Endothelial cell of hepatic sinusoid (primary cell): ENCODE measurements around the gene RGS14.

Experiments used
- in situ Hi-C: cut with HindIII; loops from 2 replicates; pipeline ENCODE4 v1.10.0; 2017; ENCODE audit warnings: low sequenced_read_pairs

The RGS14 gene

DNA sequence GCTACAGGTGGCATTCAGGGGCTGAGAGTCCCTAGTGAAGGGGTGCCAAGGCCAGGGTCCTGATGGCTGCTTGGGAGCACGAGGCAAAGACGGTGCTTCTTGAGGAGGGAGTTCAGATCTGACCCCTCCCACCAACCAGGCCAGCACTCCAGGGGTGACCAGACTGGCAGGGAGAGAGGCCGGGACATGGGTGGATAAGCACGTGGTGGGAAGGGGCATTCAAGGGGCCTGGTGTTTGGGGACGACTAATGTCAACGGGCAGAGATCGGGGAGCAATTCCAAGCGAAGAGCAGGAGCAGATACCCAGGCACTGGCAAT lies 4.5 kb downstream of the RGS14 start:
- in situ Hi-C loops, result loop anchor here (5.0 kb wide), 2 partner anchors 35 to 45 kb away; partner anchors contain the start of gene F12

GRCh38 chr5:177362610-177363507 lies 5.1 kb downstream of the RGS14 start:
- in situ Hi-C loops, result loop anchor here (5.0 kb wide), 2 partner anchors 36 to 44 kb away; partner anchors contain the start of gene F12

DNA sequence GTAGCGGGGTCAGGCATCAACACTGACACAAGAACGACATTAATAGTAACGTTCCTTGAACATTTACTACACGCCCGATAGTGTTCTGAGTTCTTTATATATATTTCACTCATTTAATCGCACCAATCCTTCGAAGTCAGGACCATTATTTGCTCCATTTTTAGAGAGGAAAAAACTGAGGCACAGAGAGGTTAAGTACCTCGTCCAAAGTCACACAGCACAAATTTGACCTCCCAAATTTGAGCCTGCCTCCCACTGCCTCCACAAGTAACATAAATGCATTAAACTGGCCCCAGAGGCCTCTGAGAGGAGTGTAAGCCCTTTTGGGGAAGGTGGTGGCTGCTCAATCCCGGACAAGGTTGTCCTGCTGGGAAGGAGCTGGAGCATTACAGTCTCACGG lies 5.8 kb downstream of the RGS14 start:
- in situ Hi-C loops, result loop anchor here (5.0 kb wide), 2 partner anchors 36 to 44 kb away; partner anchors contain the start of gene F12

DNA sequence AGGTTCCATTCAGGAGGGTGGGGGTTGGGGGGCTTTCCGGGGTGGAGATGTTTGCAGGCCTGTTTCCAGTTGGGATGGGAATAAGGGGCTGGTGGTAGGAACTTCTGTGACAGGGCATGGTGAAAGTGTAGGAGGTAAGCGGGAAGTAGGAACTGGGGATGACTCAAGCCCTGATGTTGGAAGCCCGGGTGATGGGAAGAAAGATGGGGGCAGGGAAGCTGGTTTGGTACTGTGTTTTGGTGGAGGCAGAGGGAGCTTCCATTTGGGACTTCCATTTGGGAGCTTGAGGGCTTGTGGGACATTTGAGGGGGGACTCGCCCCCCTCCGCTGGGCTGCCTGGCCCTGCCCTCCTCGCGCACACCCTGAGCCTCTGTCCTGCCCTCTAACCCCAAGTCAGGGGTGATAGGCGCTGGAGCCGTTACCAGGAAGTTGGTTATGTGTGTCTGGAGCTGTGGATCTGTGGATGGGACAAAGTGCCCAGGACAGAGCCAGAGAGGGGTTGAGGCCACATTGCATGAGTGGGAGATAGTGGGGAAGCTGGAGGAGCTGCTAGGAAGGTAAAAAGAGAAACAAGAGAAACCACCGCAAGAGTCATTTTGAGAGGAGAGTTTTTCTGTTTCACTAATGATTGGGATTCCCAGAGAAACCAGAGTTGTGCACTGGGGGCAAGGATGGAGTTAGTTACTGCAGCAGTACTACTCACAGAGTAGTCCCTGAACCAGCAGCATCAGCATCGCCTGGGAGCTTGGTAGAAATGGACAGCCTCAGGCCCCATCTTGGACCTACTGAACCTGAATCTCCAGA lies 6.6 kb downstream of the RGS14 start:
- in situ Hi-C loops, result loop anchor here (5.0 kb wide), 2 partner anchors 37 to 43 kb away; partner anchors contain the start of gene F12

DNA sequence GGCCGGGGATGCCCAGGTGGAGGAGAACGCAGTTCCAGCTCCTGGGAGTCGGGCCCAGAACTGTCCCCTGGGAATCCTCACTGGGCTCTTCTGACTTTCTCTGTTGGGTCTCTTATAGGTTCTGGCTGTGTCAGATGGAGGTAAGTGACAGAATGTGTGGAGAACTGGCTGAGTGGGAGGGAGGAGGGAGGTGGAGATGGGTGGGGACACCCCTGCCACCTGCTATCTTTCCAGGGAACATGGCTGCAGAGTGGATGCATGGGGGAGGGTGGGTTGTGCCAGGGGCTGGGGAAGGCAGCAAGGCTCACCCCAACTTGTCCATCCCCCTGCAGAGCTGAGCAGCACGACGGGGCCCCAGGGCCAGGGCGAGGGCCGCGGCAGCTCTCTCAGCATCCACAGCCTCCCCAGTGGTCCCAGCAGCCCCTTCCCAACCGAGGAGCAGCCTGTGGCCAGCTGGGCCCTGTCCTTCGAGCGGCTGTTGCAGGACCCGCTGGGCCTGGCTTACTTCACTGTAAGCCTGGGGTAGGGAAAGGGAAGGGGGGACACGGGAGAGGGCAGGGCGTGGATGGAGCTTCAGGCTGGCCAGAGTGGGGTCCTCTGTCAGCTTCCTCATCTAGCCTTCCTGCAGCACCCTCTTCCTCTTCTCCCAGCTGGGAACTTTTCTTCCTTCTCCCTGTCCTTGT lies 8.3 kb downstream of the RGS14 start:
- in situ Hi-C loops, result no loop called here

DNA sequence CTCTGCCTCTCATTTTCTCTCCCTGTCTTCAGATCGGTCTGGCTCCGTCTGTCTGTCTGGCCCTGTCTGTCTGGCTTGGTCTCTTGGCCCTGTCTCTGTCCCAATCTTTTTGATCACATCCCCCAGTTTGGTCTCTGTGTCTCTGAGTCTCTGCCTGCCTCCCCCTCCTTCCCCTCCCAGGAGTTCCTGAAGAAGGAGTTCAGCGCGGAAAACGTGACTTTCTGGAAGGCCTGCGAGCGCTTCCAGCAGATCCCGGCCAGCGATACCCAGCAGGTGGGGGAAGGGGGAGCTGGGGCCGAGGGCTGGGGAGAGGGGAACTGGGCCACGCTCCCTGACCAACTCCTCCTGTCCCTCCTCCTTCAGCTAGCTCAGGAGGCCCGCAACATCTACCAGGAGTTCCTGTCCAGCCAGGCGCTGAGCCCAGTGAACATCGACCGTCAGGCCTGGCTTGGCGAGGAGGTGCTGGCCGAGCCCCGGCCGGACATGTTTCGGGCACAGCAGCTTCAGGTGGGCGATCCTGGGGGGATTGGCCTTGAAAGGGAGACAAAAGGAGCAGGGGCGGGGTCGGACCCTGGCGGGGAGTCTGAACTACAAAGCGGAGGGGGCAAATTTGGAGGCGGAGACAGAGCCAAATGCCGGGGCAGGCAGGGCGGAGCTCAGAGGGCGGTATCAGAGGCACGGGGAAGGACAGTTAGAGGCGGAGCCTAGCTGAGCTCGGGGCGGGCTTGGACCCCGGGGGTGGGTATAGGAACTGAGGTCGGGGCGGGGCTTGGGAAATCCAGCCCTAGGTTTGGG lies 9.0 kb downstream of the RGS14 start:
- in situ Hi-C loops, result no loop called here

DNA sequence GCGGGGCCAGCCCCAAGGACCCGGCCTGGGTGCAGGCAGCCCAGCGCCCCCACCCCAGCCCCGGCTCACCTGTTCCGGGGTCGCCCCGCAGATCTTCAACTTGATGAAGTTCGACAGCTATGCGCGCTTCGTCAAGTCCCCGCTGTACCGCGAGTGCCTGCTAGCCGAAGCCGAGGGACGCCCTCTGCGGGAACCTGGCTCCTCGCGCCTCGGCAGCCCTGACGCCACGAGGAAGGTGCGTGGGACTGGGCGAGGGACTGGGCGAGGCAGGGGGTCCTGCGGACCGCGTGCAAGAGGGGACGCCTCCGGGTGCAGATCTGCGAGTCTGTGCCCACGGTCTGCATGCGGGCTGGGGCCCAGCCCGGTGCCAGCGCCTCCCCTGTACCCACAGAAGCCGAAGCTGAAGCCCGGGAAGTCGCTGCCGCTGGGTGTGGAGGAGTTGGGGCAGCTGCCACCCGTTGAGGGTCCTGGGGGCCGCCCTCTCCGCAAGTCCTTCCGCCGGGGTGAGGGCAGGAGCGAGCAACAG lies 9.7 kb downstream of the RGS14 start:
- in situ Hi-C loops, result no loop called here

GRCh38 chr5:177367981-177368868 lies 10.5 kb downstream of the RGS14 start:
- in situ Hi-C loops, result no loop called here

GRCh38 chr5:177368869-177369644 lies 11.3 kb downstream of the RGS14 start:
- in situ Hi-C loops, result no loop called here

- in situ Hi-C loops, result no loop called here
These were observed 12.1 kb downstream of the RGS14 start for GRCh38 chr5:177369645-177370440.

DNA sequence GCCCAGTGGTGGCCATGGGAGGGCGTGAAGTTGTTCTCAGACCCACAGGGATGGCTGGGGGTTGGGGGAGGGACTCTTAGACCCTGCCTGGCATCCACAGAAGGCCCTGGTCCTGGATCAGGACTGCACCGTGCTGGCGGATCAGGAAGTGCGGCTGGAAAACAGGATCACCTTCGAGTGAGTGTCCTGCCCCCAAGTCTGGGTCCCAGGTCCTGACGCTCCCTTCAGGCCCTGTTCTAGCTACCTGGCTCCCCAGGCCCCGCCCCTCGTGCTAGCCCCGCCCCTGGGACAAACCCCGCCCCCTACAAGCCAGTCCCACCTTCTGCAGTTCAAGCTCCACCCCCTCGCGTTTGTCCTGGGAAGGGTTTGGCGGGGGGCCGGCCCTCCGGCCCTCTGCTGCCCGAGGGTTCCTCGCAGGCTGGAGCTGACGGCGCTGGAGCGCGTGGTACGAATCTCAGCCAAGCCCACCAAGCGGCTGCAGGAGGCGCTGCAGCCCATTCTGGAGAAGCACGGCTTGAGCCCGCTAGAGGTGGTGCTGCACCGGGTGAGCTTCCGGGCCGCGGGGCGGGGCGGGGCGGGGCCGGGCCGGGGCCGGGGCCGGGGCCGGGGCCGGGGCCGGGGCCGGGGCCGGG lies 12.9 kb downstream of the RGS14 start:
- in situ Hi-C loops, result no loop called here

DNA sequence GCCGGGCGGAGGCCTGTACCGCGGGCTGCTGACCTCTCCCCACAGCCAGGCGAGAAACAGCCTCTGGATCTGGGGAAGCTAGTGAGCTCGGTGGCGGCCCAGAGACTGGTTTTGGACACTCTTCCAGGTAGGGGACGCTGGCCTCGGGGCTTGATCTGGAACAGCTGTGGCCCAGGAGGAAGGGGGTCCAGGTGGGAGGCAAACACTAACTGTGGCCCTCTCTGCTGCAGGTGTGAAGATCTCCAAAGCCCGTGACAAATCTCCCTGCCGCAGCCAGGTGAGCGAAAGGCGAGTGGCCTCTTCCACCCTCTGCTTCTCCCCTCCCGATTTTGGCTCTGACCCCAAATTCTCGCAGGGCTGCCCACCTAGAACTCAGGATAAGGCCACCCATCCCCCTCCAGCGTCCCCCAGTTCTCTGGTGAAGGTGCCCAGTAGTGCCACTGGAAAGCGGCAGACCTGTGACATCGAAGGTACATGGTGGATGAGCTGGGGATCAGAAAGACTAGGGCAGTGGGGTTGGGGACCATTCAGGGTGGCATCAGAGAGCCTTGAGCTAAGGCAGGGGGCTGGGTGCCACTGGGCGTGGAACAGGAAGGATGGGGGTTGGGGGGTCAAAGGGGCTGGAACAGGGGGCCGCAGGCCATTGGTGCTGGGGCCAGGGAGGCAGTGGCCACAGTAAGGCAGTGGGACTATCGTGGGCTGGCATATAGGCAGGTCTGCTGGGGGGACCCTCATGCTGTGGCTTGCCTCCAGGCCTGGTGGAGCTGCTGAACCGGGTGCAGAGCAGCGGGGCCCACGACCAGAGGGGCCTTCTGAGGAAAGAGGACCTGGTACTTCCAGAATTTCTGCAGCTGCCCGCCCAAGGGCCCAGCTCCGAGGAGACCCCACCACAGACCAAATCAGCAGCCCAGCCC lies 13.7 kb downstream of the RGS14 start:
- in situ Hi-C loops, result no loop called here

DNA sequence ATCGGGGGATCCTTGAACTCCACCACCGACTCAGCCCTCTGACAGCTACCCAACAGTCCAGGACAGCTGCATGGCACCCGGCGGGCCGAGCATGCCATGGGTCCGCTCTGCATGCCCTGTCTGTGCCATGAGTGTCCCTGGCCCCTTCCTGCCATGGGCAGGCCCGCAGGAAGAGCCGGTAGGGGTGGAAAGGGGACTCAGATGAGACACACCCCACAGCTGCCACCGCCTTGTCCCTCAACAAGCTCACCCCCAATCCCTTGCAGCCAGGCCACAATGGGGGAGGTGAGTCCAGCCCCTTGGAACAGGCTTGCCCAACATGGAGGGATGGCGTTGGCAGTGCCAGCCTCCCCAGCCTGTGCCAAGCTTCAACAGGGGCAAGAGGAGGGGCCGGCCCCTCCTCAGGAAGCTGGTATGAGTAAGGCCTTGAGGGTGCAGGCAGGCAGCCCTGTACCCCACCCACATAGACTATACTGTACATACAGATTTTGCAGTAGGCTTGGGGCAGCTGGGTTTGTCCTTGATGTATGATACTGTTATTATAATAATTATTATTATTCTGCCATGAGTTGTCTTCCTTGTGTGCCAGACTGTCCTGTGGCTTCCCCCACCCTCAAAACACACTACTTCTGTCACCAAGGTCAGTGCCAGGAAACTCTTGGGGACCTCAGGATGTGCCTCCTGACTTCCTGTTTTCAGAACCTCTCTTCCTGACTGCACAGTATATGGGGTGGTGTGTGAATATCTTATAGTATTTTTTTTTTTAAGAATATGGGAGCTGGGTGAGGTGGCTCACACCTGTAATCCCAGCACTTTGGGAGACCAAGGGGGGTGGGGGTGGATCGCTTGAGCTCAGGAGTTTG lies 14.5 kb downstream of the RGS14 start:
- in situ Hi-C loops, result no loop called here

- in situ Hi-C loops, result no loop called here
These were observed 15.2 kb downstream of the RGS14 start for GRCh38 chr5:177372910-177373309.

DNA sequence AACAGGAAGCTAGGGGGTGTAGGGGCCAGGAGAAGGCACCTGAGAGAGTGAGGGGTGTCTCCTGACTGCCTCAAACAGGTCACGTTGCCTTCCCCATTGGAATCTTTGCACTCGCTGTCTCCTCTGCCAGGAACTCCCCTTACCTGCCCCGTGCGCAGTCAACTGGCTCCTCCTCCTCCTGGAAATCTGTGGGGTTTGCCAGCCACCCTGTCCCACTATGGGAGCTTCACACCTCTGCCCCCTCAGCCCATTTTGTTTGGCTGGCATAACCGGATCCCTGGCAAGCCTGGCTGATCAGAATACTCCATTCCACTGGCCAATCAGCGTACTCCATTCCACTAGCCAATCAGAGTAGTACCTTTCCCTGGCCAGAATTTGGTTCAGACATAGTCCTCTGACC lies 16.1 kb downstream of the RGS14 start:
- in situ Hi-C loops, result no loop called here
